GM19351 (cell line): Measurements from ENCODE around the gene TP53INP2.
"Not testable (repeated sequence)": the region's sequence is repeated elsewhere in the genome, so short reads cannot be mapped to it uniquely, and the experiment has no call there.

Experiments
- ATAC-seq: cut with Tn5 transposase; IDR thresholded peaks from one replicate; pipeline ENCODE4 v1.9.1; 2021; ENCODE audit warnings: mild to moderate bottlenecking, moderate library complexity; ENCODE audit not compliant: unreplicated experiment

Gene TP53INP2

DNA sequence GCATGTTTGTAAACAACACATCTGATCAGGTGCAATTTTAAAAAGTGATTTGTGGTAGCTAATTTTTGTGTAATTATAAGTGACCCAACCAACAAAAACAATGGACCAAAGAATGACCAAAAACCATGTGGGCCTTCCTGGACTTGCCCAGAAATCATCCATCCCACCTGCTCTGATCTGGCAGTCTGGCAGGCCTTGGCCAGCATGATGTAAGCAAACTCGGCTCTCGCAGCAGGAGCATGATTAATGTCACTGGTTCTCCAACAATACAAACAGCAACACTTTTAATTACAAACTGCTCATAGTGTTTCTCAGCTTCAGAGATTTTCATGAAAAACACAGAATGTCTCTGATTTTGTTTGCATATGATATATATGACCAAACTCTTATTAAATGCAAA, 16.1 kb downstream of the TP53INP2 start:
- no peak for ATAC-seq

- ATAC-seq, result not testable (repeated sequence)
Measured at GRCh38 chr20:34722560-34722959, 18.4 kb downstream of the TP53INP2 start.

DNA sequence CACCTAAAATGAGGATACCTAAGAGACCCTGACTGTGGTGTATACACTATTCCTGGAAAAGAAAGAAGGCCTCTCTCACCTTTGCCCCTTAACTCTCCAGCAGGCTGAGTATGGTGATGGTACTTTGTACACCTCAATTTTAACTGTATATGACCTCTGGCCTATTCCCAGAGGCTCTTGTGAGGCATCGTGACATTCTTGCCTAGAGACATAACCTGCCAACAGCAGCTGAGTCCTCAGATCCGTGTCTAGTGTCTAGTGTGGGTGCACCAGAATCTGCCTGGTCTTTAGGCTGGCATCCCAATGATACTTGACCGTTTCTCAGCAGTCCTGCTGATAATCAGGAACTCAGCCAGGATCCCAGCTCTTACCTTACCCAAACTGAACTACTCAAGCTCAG, 20.0 kb downstream of the TP53INP2 start:
- ATAC-seq, result no peak

GRCh38 chr20:34729416-34729815, 25.3 kb downstream of the TP53INP2 start:
- no peak for ATAC-seq

- no peak for ATAC-seq
Measured at GRCh38 chr20:34732523-34732922, 28.4 kb downstream of the TP53INP2 start.

DNA sequence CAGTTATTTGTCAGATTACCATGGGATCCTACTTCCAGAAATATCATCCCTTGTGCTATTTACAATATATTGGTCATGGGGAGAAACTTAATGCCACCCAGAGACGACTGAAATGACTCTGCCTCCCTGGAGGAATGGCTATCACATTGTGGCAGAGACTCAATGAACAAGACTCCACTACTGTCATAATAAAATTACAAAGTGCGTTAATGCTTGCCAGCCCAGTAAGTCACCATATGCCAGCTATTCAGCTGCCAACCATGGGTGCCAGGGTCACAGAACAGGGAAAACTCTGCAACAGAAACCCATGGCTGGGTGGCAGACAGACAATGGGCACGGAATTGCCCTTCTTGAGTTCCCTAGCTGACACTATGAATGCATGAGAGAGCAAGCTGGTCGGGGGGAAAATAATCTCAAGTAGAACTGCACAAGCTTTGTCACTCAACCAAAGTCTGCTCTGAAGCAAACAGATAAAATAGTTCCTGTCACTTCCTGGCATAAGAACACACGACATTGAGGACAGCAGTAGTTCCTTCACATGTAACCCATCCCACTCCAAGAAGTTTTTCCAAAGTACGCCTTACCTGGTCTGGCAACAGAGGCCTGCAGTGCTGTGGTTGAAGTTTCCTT, 32.1 kb downstream of the TP53INP2 start:
- ATAC-seq, result no peak

GRCh38 chr20:34743039-34743438, 38.9 kb downstream of the TP53INP2 start:
- ATAC-seq, result no peak

GRCh38 chr20:34744340-34744739, 40.2 kb downstream of the TP53INP2 start:
- no peak for ATAC-seq

DNA sequence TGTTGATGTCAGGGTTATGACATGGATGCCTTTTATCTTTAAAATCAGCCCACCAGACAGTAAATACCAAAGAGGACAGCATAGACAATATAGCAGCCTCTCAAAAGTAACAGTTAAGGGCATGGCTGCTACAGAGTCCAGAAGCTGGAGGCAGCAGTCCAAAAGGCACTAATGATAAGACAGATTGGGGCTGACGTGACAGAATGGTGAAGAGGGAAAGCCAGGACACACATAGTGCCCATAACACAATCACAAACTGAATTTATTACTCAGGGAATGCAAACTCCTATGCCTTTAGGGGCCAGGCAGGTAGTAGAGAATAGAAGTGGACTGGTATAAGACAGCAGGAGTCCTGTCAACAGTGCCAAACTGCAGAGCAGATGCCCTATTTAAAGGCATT, 40.7 kb downstream of the TP53INP2 start:
- no peak for ATAC-seq

DNA sequence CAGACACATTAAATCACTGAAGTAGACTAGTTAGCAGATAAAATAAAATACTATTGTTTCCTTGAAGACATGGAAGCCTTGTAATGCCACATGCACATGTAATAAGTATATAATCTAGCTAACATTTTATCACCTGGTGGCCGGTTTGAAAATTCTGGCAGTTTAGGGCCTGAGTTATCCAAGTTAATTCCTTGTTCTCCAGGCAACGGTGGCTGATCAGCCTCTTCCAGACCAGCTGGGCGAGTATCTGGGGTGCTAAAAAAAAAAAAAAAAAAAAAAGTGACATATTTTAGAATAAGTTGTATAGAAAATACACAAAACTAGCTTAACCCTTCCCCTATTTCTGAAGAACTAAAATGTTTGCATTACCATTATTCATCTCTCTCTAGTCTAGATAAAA, 42.5 kb downstream of the TP53INP2 start:
- no peak for ATAC-seq

DNA sequence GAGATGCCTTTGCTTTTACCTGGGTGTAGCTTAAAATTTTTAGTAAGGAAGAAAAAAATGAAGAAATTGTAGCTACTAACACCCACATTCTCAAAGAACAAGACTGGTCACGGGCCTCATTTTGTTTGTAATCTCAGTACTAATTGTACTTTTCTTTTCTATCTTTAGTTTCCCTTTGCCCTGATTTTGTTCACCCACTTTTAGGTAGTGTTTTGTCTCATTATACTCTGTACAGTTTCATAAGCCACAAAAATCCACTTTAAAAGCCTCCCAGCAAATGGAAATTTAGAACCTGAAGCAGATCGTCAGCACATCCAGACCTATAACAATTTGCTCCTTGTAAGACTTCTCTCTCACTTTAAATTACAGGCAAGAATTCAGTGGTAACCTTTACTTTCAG, 43.3 kb downstream of the TP53INP2 start:
- no peak for ATAC-seq

DNA sequence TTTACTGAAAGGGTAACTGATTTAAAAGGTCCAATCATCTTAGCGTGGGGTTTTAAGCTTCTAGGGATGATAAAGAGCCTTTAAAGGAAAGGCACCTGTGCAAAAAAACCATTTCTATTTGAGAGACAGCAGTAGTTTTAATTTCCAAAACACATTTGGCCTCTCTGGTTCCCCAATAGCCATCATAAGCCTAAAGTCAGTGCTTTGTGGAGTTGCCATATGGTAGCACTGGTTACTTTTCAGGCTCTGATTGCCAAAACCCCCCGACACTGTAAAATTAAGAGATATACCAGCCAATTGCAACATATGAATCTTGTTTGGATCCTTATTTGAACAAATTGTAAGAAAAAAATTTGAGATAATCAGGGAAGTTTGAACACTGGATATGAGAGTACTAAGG, 44.6 kb downstream of the TP53INP2 start:
- ATAC-seq, result no peak

- no peak for ATAC-seq
Measured at GRCh38 chr20:34750484-34750883, 46.3 kb downstream of the TP53INP2 start.

DNA sequence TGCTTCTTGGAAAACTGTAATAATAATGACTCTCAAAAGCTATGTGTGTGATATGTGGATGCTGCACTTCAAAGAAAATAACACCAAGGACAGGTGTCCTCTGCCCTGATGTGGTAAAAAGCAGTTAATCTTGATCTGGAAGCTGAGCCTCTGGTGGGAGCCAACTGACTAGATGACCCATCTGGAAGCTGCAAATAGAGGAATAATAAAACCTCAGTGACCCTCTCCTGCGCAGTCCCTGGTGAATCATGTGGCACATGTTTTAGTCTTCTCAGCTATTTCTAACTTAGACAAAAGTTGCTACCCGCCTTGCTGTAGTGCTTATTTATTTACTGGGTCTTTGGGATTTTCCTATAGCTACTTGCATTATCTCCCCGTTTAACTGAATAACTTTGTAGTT, 47.3 kb downstream of the TP53INP2 start:
- no peak for ATAC-seq

DNA sequence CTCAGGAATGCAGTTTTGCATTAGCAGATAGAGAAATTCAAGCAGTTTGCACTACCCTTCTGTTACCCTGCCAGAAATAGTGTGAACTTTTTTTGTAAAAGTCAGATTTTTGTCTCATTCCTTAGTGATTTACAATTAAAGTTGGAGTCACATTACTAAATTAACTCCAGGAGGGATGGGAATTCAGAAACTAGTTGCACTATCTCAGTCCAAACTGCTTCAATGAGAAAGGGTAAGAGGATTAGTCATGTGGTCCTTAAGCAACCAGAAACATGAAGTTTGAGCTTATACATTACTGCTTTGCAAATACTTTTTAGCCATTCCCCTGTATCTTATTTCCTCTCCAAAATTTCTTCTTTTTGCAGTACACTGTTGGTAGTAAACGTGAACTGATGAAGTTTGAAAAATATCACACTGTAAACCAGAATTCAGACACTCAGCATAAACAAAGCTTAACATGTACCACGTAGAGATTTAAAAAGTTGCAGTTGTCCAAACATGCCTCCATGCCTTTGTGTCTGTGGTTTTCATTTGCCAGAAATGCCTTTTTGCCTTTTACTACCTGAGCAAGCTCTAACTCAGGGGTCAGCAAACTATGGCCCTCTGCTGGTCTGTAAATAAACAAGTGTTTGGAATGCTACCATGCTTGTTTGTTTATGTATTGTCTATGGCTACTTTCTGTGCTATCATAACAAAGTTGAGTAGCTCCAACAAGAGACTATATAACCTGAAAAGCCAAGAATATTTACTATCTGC, 49.7 kb downstream of the TP53INP2 start:
- ATAC-seq, result no peak

- ATAC-seq, result no peak
Measured at GRCh38 chr20:34754611-34755010, 50.5 kb downstream of the TP53INP2 start.

DNA sequence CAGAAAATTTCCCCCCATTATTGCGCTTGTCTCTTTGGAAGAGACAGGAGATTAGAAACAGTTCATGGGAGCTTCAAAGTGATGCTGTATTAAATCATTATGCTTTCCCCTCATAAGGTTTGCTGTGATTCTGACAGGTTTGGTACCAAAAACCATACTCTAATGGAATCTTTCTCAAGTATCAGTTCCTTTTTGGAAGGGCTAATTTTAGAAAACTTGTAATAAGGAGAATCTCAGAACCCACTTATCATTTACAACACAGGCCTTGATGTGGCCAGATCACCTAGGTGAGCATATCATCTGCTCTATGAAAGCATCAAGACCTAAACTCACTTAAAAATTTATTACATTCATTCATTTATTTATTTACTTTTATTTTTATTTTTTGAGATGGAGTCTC, 51.2 kb downstream of the TP53INP2 start:
- no peak for ATAC-seq

GRCh38 chr20:34762031-34762555, 57.9 kb downstream of the TP53INP2 start:
- ATAC-seq, result no peak
